H9 (cell line): ENCODE results near the gene ZNF526. TPM values are rescaled to one million over a fixed set of nuclear protein-coding genes. Genes with fewer than 3 reads are reported as not detected.

Source experiments
- DNase-seq: peaks from one replicate; pipeline ENCODE4 v3.0.0-alpha.2; 2017
- H2AFZ ChIP-seq: one replicate; pipeline ENCODE4 v1.6.1; 2013; ENCODE audit warnings: mild to moderate bottlenecking, low read length, control low read depth, moderate library complexity
- H2AK5ac ChIP-seq: 2 replicates; pipeline ENCODE4 v1.6.1; 2013; ENCODE audit warnings: low read length, control low read depth, mixed read lengths; ENCODE audit not compliant: insufficient read length
- H2BK120ac ChIP-seq: one replicate; pipeline ENCODE4 v1.6.1; 2013; ENCODE audit warnings: low read depth, mild to moderate bottlenecking, low read length, control low read depth, inconsistent platforms; ENCODE audit not compliant: poor library complexity, severe bottlenecking
- H2BK12ac ChIP-seq: 2 replicates; pipeline ENCODE4 v1.6.1; 2013; ENCODE audit warnings: low read length, control low read depth, mixed read lengths, low read depth; ENCODE audit not compliant: insufficient read length
- H2BK15ac ChIP-seq: 2 replicates; pipeline ENCODE4 v1.6.1; 2013; ENCODE audit warnings: low read depth, low read length, control low read depth
- H2BK20ac ChIP-seq: one replicate; pipeline ENCODE4 v1.6.1; 2013; ENCODE audit warnings: low read depth, mild to moderate bottlenecking, low read length, control low read depth, inconsistent platforms; ENCODE audit not compliant: poor library complexity, severe bottlenecking
- H2BK5ac ChIP-seq: 2 replicates; pipeline ENCODE4 v1.6.1; 2013; ENCODE audit warnings: low read length, control low read depth, mixed read lengths; ENCODE audit not compliant: insufficient read length
- H3K14ac ChIP-seq: 2 replicates; pipeline ENCODE4 v1.6.1; 2013; ENCODE audit warnings: low read length, control low read depth; ENCODE audit not compliant: insufficient read depth
- H3K18ac ChIP-seq: 2 replicates; pipeline ENCODE4 v1.6.1; 2013; ENCODE audit warnings: low read depth, mild to moderate bottlenecking, mixed read lengths, low read length, control low read depth; ENCODE audit not compliant: insufficient read length
- H3K23ac ChIP-seq: 2 replicates; pipeline ENCODE4 v1.6.1; 2013; ENCODE audit warnings: low read length, control low read depth, mixed read lengths, low read depth; ENCODE audit not compliant: insufficient read length
- H3K23me2 ChIP-seq: 2 replicates; pipeline ENCODE4 v1.6.1; 2013; ENCODE audit warnings: low read depth, mild to moderate bottlenecking, mixed read lengths, low read length, control low read depth; ENCODE audit not compliant: insufficient read length, poor library complexity, severe bottlenecking
- H3K27ac ChIP-seq: 2 replicates; pipeline ENCODE4 v1.5.1; 2013; ENCODE audit warnings: low read length, control low read depth, mixed read lengths, low read depth; ENCODE audit not compliant: insufficient read length
- H3K27me3 ChIP-seq: 2 replicates; pipeline ENCODE4 v1.6.1; 2013; ENCODE audit warnings: low read length, control low read depth, inconsistent platforms; ENCODE audit not compliant: insufficient read depth
- H3K4ac ChIP-seq: 2 replicates; pipeline ENCODE4 v1.6.1; 2013; ENCODE audit warnings: low read depth, mild to moderate bottlenecking, control low read depth, inconsistent platforms, low read length, moderate library complexity
- H3K4me1 ChIP-seq: 2 replicates; pipeline ENCODE4 v1.6.1; 2013; ENCODE audit warnings: low read length, control low read depth, inconsistent platforms; ENCODE audit not compliant: insufficient read depth
- H3K4me2 ChIP-seq: 2 replicates; pipeline ENCODE4 v1.6.1; 2013; ENCODE audit warnings: low read length, control low read depth, mixed read lengths; ENCODE audit not compliant: insufficient read length, insufficient read depth
- H3K56ac ChIP-seq: 2 replicates; pipeline ENCODE4 v1.6.1; 2013; ENCODE audit warnings: low read depth, mild to moderate bottlenecking, mixed read lengths, low read length, control low read depth; ENCODE audit not compliant: insufficient read length
- H3K79me1 ChIP-seq: 2 replicates; pipeline ENCODE4 v1.6.1; 2013; ENCODE audit warnings: low read depth, mild to moderate bottlenecking, moderate library complexity, low read length, control low read depth, inconsistent platforms; ENCODE audit not compliant: insufficient read depth, poor library complexity, severe bottlenecking
- H3K79me2 ChIP-seq: 2 replicates; pipeline ENCODE4 v1.6.1; 2013; ENCODE audit warnings: low read length, control low read depth, inconsistent platforms; ENCODE audit not compliant: insufficient read depth
- H3K9ac ChIP-seq: 2 replicates; pipeline ENCODE4 v1.6.1; 2013; ENCODE audit warnings: low read length, control low read depth, mixed read lengths; ENCODE audit not compliant: insufficient read length; ENCODE audit errors: extremely low read depth
- H3K9me3 ChIP-seq: one replicate; pipeline ENCODE4 v1.6.1; 2013; ENCODE audit warnings: low read depth, low read length, inconsistent platforms; ENCODE audit not compliant: control insufficient read depth
- H3T11ph ChIP-seq: one replicate; pipeline ENCODE4 v1.6.1; 2013; ENCODE audit warnings: mild to moderate bottlenecking, low read length, control low read depth, inconsistent platforms
- H4K20me1 ChIP-seq: one replicate; pipeline ENCODE4 v1.6.1; 2013; ENCODE audit not compliant: control insufficient read depth, insufficient read length, insufficient read depth
- H4K5ac ChIP-seq: 2 replicates; pipeline ENCODE4 v1.6.1; 2013; ENCODE audit warnings: low read depth, mild to moderate bottlenecking, mixed read lengths, low read length, control low read depth; ENCODE audit not compliant: insufficient read length
- H4K8ac ChIP-seq: replicated peaks from 2 replicates; pipeline ENCODE4 v1.6.1; 2013; ENCODE audit warnings: low read length, control low read depth, mixed read lengths, low read depth; ENCODE audit not compliant: insufficient read length
- H4K91ac ChIP-seq: 2 replicates; pipeline ENCODE4 v1.6.1; 2013; ENCODE audit warnings: low read depth, mild to moderate bottlenecking, moderate library complexity, mixed read lengths, low read length, control low read depth; ENCODE audit not compliant: insufficient read length
- H3K27ac Mint-ChIP-seq, 3 experiments: 2 replicates in 2 of 3; 3 replicates in 1 of 3; pipeline ENCODE4 v1.8.0; 2020 to 2021; ENCODE audit warnings: mixed read lengths in 3 of 3, mild to moderate bottlenecking in 1 of 3, moderate library complexity in 1 of 3
- H3K27me3 Mint-ChIP-seq: 2 replicates; pipeline ENCODE4 v1.8.0; 2021; ENCODE audit warnings: low read depth, mild to moderate bottlenecking, moderate library complexity, mixed read lengths
- H3K36me3 Mint-ChIP-seq, 3 experiments: 2 replicates in 2 of 3; 3 replicates in 1 of 3; pipeline ENCODE4 v1.8.0; 2020 to 2021; ENCODE audit warnings: low read depth in 3 of 3, mixed read lengths in 3 of 3; ENCODE audit not compliant: insufficient read depth in 1 of 3
- H3K4me1 Mint-ChIP-seq, 2 experiments: 2 replicates each; pipeline ENCODE4 v1.8.0; 2020; ENCODE audit warnings: mixed read lengths in 2 of 2
- H3K4me3 Mint-ChIP-seq, 2 experiments: 2 replicates in 1 of 2; 3 replicates in 1 of 2; pipeline ENCODE4 v1.8.0; 2020 to 2021; ENCODE audit warnings: mild to moderate bottlenecking in 2 of 2, mixed read lengths in 2 of 2, moderate library complexity in 1 of 2
- H3K9me3 Mint-ChIP-seq, 2 experiments: 2 replicates in 1 of 2; 3 replicates in 1 of 2; pipeline ENCODE4 v1.8.0; 2020; ENCODE audit warnings: mild to moderate bottlenecking in 2 of 2, mixed read lengths in 2 of 2, moderate library complexity in 1 of 2
- WGBS: extraction: QIAGEN DNeasy Blood & Tissue Kit; methylation state at CpG from one replicate; pipeline ENCODE4 v1.1.7; 2013; ENCODE audit warnings: missing lambda C conversion rate, low lambda C conversion rate, mixed read lengths; ENCODE audit not compliant: insufficient read length; ENCODE audit errors: extremely low coverage; 5-methylcytosine and 5-hydroxymethylcytosine counted together
- total RNA-seq: library from RNA; stranded (reverse); gene quantifications from 2 replicates; pipeline ENCODE4 v1.2.1, GENCODE V29; 2021
- TF ChIP-seq, protein P1 (sequence below): fragments of 200-600 bp; sonication (generic); conservative IDR thresholded peaks from 3 replicates; pipeline ENCODE4 v1.8.0; 2021; ENCODE audit warnings: antibody characterized with exemption, mild to moderate bottlenecking

ZNF526 gene
- total RNA-seq, 1 experiment from 2014 or later = 20.5 TPM

DNA sequence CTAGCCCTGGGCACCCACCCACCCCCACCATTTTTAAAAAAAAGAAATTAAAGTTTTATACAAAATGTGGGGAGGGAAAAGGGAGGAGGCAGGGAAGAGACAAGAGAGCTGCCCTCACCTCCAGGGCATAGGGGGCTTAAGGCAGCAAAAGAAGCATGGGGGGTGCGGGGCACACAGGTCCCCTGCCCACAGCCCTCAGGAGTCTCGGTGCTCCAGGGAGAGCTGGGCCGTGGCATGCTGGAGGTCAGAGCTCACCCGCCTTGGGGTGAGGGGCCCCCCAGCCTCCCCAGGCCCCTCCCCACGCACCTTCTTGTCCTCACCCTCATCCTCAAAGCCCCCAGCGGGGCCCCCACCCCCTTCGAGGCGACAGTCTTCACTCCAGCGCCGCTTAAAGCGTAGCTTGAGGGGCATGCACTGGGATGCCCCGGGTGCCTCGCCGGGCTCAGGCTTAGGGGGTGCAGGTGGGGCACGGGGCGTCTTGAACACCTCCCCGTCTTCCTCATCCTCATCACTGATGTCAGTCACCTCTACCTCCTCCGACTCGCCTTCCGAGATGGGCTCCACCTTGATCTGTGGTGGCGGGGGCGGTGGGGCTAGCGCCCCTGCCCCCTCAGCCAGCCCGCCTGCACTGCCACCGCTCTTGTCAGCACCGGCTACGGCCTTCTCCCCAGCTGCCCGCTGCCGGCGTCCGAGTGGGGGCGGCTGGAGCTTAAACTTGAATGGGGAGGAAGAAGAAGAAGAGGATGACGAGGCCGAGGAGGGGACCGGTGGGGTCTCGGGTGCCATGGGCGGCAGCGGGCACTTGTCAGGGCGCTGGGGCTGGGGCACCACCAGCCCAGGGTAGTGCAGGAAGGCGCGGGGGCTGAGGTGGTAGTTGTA is 28.4 kb downstream of the ZNF526 start:
- Histone ChIP-seq H3K4ac (no peak overlapping the region), H3K27ac (no peak overlapping the region), H2AK5ac (no peak overlapping the region), H2BK15ac (no peak overlapping the region), H4K20me1 (no peaks in the 10 kb centered on the region), H4K91ac (no peak overlapping the region), H2BK12ac (no peak overlapping the region), H3T11ph (no peak overlapping the region), H3K79me1 (no peaks in the 10 kb centered on the region), H3K56ac (no peak overlapping the region), H3K14ac (no peak overlapping the region), H2AFZ (no peak overlapping the region), H3K4me2 (no peak overlapping the region), H3K18ac (no peak overlapping the region), H2BK120ac (no peak overlapping the region), H2BK5ac (no peak overlapping the region), H3K9ac (no peak overlapping the region), H3K4me1 (peaks cover 6% of the 10 kb centered on the region; the same call in 1 of the 2 replicates), H2BK20ac (no peak overlapping the region), H3K27me3 (no peaks in the 10 kb centered on the region), H3K9me3 (no peaks in the 10 kb centered on the region), H4K5ac (no peak overlapping the region), H3K79me2 (peaks cover 5% of the 10 kb centered on the region; the same call in 1 of the 2 replicates), H3K23me2 (peaks cover 10% of the 10 kb centered on the region), H3K23ac (no peak overlapping the region), H4K8ac (no peak overlapping the region)
- no CpG with 5 or more reads among the region's 41 CpGs for WGBS
- peaks cover 33 to 52% of the 10 kb centered on the region in 2 experiments for H3K4me1 Mint-ChIP-seq
- no peaks in the 10 kb centered on the region for H3K9me3 Mint-ChIP-seq
- no peak for DNase-seq
- no peak overlapping the region for H3K4me3 Mint-ChIP-seq
- H3K27ac Mint-ChIP-seq = no peak overlapping the region; a peak in 1 of 7 replicates
- H3K36me3 Mint-ChIP-seq = peaks cover 5 to 28% (median 18%) of the 10 kb centered on the region in 3 experiments; a peak in 6 of 7 replicates
- TF ChIP-seq, protein P1, sequence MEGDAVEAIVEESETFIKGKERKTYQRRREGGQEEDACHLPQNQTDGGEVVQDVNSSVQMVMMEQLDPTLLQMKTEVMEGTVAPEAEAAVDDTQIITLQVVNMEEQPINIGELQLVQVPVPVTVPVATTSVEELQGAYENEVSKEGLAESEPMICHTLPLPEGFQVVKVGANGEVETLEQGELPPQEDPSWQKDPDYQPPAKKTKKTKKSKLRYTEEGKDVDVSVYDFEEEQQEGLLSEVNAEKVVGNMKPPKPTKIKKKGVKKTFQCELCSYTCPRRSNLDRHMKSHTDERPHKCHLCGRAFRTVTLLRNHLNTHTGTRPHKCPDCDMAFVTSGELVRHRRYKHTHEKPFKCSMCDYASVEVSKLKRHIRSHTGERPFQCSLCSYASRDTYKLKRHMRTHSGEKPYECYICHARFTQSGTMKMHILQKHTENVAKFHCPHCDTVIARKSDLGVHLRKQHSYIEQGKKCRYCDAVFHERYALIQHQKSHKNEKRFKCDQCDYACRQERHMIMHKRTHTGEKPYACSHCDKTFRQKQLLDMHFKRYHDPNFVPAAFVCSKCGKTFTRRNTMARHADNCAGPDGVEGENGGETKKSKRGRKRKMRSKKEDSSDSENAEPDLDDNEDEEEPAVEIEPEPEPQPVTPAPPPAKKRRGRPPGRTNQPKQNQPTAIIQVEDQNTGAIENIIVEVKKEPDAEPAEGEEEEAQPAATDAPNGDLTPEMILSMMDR = no peak
- no peaks in the 10 kb centered on the region; the same call in 1 of the 2 replicates for H3K27me3 Mint-ChIP-seq
